PC-9 (cell line): Measurements from ENCODE around the gene SEMA6D.

Source experiments
- CTCF ChIP-seq: fragments of 200-600 bp; sonication (generic); conservative IDR thresholded peaks from 2 replicates; pipeline ENCODE4 v1.6.1; 2017; ENCODE audit warnings: mixed run types, antibody characterized with exemption, mild to moderate bottlenecking, moderate library complexity
- EZH2 ChIP-seq: fragments of 200-600 bp; sonication (generic); IDR thresholded peaks from 2 replicates; pipeline ENCODE4 v1.8.0; 2017; ENCODE audit warnings: antibody characterized with exemption, low read depth

- TF ChIP-seq CTCF (no peak), EZH2 (no peak)
Measured at GRCh38 chr15:47754312-47754711, 37.0 kb downstream of the SEMA6D start.
